Medulla oblongata (tissue), 1 donor: Measurements from ENCODE around the gene RNF220.
"Not testable (repeated sequence)": the region's sequence is repeated elsewhere in the genome, so short reads cannot be mapped to it uniquely, and the experiment has no call there.

Experiments
- DNase-seq: peaks from one replicate; pipeline ENCODE4 v3.0.0-alpha.2; 2015; ENCODE audit errors: extremely low spot score

Gene RNF220

DNA sequence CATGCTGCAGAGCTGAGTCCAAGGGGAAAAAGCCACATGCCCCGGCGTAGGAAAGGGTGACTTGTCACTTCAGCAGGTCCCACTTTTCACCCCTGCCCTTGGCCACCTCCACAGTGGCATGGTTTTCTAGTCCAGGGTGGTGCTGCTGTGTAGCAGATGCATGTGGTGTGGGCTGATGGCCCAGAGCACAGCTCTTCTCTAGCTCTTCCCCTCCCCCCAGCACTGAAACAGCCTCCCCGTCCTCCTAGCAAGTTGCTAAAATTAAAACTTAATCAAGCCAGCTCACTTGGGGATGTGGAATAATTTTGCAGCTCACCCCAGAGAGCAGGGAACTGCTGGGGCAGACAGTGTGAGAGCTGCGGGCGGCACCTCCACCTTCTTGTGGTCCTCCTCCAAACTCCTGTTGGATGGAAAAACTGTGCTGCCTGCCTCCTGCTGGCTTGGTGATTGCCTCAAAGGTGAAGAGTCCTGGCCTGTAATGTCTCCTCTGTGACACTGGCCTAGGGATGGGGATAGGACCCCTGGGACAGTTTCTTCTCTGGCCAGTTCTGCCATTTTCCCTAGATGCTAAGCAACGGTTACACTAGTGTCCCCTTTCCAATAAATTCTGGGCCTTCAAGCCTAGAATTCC lies 91.6 kb downstream of the RNF220 start:
- DNase-seq, result no peak

DNA sequence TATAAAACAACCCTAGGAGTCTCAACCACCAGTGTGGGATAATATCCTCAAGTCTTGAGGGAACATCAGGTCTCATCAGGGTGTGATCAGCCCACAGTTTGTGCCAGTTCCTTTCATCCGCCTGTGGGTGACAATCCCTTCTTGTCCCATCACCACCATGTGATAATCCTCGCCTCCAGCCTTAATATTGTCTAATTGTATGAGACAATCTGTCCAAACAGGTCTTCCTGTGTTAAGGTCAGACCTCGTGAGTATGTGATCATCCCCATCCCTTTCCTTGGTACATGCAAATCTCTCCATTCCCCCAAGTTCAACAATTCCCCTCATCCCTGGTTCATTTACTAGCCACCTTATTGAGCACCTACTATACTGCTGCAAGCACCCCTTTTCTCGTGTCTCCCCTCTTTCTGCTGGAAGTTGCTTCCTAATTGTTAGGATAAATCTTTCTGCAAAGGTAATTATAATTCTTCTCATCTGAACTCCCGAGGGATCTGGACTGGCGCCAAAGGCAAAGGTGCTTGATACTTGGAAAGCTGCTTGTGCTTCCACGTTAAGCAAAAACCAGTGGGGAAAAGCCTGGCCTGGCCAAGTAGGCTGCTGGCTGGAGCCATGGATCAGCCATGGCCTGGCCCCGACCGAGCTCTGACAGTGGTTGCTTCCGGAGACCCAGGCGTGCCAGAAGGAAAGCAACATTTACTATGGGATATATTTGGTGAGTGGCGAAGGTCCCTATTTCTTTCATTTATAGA lies 92.5 kb downstream of the RNF220 start:
- no peak for DNase-seq

DNA sequence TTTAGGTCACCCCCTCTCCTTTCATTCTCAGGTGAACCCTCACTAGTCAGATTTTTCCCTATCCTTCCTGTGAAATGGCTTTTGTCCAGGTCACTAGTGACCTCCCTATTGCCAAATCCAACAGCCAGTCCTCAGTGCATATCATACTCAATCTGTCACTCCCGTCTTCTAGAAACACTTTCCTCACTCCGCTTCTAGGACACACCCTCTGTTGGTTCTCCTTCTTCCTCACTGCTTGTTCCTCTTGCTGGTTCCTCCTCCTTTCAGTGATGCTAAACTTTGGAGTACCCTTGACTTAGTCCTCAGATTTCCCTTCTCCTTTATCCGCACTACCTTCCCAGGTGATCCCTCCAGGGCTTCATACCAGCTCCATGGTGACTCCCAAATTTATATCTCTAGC lies 94.3 kb downstream of the RNF220 start:
- DNase-seq, result no peak

DNA sequence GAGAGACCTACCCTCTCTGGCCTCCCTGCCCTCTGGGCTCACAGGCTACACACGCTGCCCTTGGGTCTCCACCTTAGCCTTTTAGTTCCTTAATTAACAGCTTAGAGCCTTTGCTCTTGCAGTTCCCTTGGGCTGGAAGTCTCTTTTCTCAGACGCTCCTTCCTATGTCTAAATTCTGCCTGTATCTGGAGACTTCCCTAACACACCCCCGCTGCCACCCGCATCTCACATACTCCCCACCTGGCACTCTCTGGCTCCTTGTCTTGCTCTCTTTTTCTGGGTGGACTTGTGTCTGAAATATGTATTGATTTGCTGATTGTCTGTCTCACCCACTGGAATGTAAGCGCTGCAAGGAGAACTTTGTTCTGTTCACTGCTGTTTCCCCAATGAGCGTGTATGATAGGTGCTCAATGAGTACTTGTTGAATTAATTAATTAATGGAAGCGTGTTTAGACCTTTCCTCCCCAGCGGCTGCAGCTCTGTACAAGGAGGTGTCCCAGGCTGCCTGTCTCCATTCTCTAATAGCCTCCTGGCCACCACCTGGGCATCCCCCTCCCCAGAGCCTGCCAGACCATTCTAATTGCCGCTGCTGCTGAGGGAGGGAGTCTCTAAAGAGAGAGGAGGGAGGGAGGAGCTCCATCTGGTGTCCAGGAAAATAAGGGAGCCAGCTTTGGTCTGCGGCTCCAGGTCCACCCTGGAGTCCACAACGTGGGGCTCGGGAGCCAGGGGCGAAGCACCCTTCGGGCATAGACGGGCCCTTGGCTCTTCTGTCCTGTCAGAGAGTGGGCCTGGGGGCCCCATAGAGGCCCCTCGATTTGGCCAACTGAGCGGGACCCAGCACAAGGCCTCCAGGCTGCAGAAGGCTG lies 95.4 kb downstream of the RNF220 start:
- peak; percentile 89 for DNase-seq

DNA sequence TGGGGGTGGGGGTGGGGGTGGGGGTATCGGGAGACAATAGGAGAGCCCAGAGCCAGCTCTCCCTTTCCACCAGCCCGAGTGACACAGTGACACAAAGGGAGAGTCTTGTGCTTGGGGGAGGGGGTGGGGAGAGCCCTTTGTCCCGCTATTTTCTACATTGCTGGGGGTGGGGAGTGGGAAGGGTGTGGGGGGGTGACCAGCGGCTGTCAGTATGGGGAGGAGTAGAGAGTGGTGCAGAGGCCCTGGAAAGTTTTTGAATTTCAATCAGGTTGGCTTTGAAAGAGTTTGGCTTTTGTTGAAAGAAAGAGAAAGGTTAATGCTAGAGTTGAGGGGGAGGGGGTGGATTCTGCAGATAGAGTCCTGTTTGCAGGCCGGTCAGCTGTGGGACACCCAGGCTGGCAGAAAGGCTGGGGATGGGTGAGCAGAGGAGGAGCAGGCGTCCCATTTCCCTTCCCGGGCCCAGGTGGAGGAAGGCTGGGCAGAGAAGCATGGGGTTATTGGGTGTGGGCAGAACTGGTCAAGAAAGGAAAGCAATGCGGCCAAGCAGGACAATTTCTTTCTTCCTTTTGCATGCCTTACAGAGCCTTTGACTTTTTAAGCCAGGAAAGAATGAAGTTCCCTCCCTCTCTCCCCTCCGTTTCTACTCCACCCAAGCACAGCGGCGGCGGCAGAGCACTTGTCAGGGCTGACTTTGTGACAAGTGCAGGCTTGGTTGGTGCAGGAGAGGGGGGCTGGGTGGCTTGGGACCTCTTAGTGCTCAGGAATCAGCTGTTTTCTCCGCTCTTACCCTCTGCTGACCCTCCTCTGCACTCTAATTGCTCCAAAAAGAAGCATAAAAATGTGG lies 96.2 kb downstream of the RNF220 start:
- peak; percentile 90 for DNase-seq

DNA sequence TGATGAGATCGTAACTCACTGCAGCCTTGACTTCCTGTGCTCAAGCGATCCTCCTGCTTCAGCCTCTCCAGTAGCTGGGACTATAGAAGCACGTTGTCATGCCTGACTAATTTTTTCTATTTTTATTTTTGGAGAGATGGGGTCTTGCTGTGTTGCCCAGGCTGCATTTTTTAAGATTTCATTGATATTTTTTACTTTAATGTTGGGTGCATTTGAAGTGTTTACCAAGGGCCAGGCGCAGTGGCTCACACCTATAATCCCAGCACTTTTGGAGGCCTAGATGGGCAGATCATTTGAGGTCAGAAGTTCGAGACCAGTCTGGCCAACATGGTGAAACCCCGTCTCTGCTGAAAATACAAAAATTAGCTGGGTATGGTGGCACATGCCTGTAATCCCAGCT lies 97.8 kb downstream of the RNF220 start:
- DNase-seq, result not testable (repeated sequence)

DNA sequence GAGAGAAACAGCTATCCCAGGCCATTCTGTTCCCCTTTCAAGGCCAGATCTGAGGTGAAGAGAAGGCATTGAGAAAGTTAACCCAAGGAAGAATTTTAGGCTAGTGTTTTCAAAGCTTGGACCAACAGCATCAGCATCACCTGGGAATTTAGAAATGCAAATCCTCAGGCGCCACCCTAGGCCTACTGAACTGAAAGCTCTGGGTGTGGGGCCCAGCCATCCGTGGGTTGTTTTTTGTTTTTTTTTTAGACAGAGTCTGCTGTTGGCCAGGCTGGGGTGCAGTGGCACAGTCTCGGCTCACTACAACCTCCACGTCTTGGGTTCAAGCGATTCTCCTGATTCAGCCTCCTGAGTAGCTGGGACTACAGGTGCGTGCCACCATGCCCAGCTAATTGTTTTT lies 98.6 kb downstream of the RNF220 start:
- DNase-seq, result no peak

DNA sequence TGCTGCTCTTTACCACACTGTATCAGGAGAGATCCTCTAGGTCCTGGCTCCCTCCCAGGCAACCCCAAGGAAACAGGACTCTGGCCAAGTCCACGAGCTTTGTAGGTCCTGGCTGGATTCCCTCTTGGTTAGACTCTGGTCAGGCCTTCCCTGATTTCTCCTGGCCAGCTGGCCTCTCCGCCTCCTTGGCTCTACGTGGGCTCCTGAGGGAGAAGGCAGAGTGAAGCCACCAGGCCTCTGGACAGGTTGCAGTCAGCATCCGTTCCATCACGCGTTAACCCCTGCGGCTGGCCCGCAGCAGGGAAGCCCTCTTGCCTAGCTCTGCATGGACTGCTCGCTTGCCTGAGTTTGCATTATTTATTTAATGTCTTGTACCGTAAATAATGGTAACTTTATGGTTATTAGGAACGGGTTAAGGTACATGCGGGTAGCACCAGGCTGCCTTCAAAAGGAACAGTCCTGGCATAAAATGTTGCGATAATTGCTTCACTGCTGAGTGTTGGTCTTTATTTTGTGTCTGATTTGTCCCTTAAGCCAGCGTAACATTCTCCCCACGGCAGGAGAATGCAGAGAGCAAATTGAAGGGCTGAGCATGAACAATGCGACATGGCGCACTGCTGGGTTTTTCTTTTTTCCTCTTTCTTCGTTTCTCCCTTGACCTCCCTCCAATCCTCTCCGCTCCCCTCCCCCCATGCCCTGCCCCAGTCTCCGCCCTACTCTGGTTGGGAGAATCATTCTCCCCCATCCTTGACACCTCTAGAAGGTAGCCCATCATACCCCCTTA lies 100.3 kb downstream of the RNF220 start:
- peak; percentile 71 for DNase-seq

DNA sequence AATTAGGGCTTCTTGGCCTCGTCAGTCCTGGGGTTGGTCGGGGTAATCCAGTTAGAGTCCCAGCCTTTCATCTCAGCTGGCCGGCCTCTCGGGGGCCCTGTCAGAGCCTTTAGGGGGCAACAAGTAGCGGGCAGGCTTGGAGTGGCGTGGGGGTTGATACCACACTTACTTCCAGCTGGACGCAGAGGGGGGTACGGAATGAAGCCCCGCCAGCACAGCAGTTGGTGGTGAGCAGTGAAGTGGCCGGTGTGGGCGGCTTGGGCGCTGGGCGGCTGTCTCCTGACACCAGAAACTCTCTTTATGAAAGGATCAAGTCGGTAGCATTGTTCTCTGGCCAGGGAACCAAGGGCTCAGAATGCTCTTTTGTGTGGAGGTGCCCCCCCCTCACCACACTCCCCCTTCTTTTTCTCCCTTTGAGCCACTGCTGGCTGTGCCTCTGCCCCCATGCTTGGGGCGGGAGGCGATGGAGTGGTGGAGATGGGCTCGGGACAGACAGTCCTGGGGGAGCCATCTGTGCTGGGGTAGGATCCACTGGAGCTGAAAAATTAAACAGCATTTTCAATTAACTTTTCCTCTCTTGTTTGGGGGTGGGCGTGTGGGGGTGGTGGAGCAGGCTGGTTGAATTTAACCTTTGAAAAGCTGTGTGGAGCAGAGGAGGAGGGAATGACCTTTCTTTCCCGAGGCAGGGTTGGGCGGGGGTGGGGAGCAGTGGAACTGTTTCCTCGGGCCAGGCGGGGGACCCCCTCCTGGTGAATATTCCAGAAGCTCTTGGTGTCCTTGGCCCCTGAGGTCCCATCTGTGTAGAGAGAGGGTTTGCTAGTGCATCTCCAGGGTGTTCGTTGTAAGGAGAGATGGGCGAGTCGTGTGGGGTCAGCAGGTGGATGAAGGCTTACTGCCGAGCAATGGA lies 102.7 kb downstream of the RNF220 start:
- peak; percentile 95 for DNase-seq

DNA sequence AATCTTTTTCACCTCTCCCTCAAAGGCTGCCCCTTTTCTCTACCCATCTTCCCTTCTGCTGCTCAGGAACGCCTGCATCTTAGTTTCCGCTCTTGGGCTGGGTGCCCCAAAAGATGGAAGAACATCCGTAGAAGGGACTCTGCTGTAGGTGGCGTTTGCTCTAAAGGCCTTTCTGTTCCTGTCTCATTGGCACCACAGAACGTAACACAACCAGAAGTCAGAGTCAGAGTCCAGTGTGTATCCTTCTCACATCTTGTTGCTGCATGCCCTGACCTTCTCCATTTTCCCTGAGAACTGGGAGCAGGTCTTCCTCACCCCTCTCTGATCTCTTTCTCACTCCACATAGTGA lies 103.3 kb downstream of the RNF220 start:
- peak; percentile 44 for DNase-seq

DNA sequence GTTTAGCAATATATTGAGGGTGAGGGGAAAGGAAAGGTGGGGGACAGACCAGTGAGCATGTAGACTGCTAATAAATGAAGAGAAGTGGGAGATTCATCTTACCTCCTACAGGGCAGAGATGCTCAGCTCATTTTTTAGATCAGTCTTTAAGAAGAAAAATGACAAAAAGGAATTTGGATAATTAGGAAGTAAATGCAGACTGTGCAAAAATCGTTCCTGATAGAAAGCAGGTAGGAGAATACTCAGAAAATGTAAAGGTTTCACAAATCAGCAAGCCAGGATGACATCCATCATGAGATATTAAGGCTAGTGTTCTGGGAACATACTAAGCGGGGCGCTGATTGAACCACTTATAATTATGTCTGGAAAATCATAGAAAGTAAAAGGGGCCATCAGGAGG lies 106.3 kb downstream of the RNF220 start:
- peak; percentile 14 for DNase-seq

DNA sequence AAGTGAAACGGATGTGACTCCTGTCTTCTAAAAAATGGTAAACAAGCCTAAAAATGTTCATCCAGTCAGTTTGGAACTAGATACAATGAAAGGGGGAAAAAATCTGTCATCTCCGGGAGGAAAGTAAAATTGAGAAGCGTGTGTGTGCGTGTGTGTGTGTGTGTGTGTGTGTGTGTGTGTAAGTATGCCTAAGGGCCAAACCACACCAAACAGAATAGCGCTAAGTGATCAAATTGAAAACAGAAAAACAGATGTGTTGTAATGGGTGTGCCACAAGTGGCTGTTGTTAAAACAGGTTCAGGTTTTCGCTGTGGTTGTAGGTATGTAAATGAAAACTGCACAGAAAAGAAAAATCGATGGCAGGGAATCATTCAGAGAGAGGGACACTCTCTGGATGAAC lies 106.7 kb downstream of the RNF220 start:
- DNase-seq, result no peak

DNA sequence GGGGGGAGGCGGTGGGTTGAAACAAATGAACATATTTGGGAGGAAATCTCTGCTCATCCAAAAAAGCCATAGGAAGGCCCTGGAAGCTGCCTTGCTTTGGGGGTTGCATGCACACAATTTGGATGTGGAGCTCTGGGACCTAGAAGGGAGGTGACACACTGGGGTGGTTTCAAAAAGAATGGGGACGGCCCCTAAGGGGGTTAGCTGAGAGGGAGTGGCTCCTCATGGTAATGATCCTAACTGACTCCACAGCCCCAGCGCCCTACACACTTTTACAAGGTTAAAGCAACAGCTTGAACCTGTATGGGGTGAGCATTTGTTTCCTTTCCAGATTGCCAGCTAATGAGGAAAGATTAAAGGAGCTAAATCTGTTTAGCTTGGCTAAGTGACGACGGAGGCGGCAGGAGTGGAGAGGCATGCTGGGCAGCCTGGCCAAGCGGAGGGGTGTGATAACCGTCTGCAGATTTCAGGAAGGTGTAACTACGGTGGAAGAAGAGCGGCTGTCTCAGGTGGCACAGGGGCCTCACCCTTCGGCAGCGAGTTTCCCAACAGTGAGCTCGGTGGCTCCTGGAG lies 107.3 kb downstream of the RNF220 start:
- DNase-seq, result no peak

DNA sequence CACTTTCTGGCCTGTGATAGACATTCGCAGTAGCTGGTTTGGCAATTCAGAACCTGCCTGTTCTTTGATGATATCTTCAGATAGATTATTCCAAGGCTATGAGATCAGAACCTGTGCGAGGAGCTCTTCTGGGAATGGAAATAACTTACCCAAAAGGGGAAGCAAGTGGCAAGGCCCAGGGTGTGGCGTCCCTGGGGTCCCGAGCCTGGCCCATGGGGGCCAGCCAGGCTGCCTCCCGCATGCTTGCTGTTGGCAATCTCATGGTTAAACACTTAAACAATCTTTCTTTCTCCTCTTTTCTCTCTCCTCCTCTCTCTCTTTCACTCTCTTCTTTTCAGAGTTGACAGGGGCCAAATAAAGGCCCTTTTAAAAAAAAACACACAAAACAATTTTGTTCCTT lies 108.1 kb downstream of the RNF220 start:
- DNase-seq, result no peak

DNA sequence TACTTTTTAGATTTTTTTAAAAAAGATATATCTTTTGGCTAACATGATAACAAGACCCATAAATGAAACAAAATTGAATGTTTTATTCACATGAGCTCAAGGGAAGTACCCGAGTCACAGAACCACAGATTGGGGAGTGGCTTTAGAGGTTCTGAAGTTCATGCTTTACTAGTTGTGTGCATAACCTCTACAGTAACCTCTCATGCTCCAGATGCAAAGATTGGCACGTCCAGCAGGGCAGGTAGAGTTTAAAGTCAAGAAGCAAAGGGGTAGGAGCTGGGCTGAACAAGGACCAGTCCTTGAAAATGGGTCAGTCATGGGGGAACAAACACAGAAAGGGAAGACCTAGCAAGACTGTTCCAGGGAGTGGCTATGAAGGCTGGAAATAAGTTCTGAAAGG lies 109.6 kb downstream of the RNF220 start:
- DNase-seq, result no peak

DNA sequence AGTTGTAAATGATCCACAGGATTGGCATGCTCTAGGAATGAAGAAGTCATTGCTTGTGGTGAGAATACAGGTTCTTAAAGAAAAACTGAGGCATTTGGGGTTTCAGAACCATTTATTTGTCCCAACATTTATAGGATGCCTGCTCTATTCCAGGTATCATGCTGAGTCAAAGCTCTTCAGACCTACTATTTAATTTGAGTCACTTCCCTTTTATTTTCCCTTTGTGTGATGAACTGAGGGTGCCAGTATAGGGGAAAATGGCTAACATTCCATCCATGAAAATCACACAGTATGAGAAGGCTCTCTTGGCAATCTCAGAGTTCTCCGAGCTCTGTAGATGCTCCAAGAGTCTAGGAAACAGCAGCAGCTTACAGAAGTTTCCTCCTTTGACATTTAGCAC lies 110.4 kb downstream of the RNF220 start:
- DNase-seq, result no peak

DNA sequence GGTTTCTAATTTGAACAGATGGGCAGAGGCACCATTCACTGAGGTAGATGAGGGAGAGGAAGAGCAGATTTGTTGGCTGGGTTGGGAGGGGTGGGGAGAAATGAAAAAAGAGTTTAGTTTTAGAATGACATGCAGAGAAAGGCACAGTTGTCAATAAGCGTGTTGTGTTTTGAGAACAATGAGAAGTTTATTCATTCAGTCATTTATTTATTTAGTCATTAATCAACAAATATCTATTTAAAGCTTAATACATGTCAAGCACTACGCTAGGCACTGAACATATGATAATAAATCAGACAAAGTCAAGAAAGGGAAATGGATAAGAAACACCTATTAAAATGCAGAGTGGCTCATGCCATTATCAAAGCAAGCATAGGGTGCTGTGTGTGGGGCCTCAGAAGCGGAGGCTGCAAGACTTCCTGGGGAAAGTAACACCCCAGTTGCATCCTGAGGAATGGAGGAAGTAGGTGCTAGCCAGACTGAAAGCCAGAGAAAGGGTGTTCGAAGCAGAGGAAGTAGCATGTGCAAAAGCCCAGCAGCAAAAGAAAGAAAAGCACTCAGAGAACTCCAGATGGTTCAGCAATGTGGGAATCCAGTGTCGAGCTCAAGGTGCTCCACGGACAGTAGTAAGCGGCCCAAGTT lies 114.1 kb downstream of the RNF220 start:
- DNase-seq, result no peak

DNA sequence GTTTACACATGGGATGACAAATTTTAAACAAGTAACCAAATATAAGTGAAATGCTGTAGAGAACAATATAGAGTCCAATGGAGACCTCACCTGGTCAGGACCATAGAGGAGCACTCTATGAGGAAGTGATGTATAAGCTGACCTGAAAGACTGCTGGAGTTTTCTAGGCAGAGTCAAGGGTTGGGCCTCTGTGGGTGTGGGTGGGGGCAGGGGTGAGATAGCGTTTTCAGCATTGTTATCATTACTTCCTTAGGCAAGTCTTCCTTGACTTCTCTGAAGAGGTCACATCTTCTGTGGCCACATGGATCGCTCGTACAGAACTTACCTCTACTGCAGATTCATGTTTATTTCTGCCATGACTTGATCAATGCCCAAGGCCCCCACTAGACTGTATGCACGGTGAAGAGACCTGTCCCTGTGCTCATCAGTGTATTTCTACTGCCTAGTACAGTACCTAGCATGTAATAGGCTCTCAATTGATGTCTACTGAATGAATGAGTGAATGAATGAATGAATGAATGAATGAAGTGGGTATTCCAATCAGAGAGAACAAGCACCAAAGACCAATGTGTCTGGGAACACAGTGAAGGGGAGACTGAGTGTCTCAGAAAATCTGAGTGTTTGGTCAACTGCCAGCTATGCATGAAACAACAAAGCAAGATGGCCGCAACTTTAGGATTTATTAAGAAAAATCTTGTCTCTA lies 116.5 kb downstream of the RNF220 start:
- DNase-seq, result no peak
